Esophagus squamous epithelium (tissue), 5 donors: ENCODE measurements around the gene JAZF1. TPM values are rescaled to one million over a fixed set of nuclear protein-coding genes. Genes with fewer than 3 reads are reported as not detected.

Source experiments
- DNase-seq: peaks from one replicate; lab custom pipeline; 2025; lab: John Stamatoyannopoulos, UW
- H3K27ac ChIP-seq, 4 donors: fragments of 200-600 bp; sonication (generic); one replicate each; pipeline ENCODE4 v1.5.1; 2016 to 2019; ENCODE audit warnings: mild to moderate bottlenecking in 1 of 4
- H3K27me3 ChIP-seq, 4 donors: fragments of 200-600 bp; sonication (generic); 1 replicate in 3 of 4; 2 replicates in 1 of 4; pipeline versions ENCODE4 v1.5.1 to v1.6.0; 2017 to 2021; ENCODE audit warnings: antibody characterized with exemption in 1 of 4
- H3K36me3 ChIP-seq, 3 donors: fragments of 200-600 bp; sonication (generic); one replicate each; pipeline ENCODE4 v1.5.1; 2016 to 2019
- H3K4me1 ChIP-seq, 3 donors: fragments of 200-600 bp; sonication (generic); one replicate each; pipeline ENCODE4 v1.5.1; 2017 to 2019
- H3K4me3 ChIP-seq, 4 donors: fragments of 200-600 bp; sonication (generic); 1 replicate in 3 of 4; 2 replicates in 1 of 4; pipeline ENCODE4 v1.5.1; 2016 to 2019; ENCODE audit warnings: mild to moderate bottlenecking in 2 of 4, moderate library complexity in 1 of 4
- H3K9me3 ChIP-seq, 3 donors: fragments of 200-600 bp; sonication (generic); one replicate each; pipeline ENCODE4 v1.5.1; 2016 to 2019
- POLR2A ChIP-seq, 4 donors: fragments of 450-650 bp; IDR thresholded peaks; one replicate each; pipeline ENCODE4 v1.6.1; 2017; ENCODE audit warnings: antibody characterized with exemption in 4 of 4, mild to moderate bottlenecking in 4 of 4, moderate library complexity in 3 of 4
- WGBS, 2 donors: methylation state at CpG; one replicate each; pipeline ENCODE4 v1.1.5; 2018; 5-methylcytosine and 5-hydroxymethylcytosine counted together
- intact Hi-C: fragments of 100-400 bp; cut with DNase I; formaldehyde crosslinking; loops from one replicate; pipeline ENCODE4 v1.15.0; 2022
- total RNA-seq, 4 donors: library from RNA; depleted of rRNA; stranded (reverse); fragments of >200 nt; gene quantifications; one replicate each; pipeline ENCODE4 v1.1.0, GENCODE V29; 2016
- TF ChIP-seq, protein P1 (sequence below), 6 experiments: fragments of 450-650 bp in 4 of 6; fragments of 200-600 bp in 2 of 6; sonication (generic) in 2 of 6; IDR thresholded peaks; one replicate each; pipeline ENCODE4 v1.5.1; 2016 to 2019; ENCODE audit warnings: antibody characterized with exemption in 6 of 6, mild to moderate bottlenecking in 4 of 6, moderate library complexity in 4 of 6
- donor health status: DM: yes; HTN: yes; CAD: no.

JAZF1 gene
- total RNA-seq, 4 donors from 2014 or later, result 1.3 to 8.6 (median 2.0) TPM

DNA sequence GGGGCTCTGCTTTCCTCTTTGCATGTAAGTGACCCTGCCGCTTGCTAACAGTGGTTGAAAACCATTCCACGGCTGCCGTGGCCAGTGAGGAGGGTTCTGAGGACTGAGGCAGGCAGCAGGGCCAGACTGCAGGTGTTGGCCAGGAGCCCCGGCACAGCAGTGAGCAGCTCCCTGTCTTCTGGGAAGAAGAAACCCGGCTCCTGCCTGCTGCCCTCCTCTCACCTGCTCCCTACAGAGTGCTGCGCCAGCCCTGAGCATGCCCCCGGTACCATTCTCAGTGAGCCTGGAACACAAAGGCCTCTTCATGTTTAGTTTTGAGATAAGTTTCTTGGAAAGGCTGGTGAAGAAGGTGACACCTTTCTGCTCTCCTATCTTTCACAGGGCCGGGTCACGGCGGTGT lies 240.7 kb downstream of the JAZF1 start:
- no peak for DNase-seq
- intact Hi-C loops, result no loop called here
- 91 to 98% methylated on average over 5 to 6 of the region's 10 CpGs for whole genome bisulfite sequencing, 2 donors

DNA sequence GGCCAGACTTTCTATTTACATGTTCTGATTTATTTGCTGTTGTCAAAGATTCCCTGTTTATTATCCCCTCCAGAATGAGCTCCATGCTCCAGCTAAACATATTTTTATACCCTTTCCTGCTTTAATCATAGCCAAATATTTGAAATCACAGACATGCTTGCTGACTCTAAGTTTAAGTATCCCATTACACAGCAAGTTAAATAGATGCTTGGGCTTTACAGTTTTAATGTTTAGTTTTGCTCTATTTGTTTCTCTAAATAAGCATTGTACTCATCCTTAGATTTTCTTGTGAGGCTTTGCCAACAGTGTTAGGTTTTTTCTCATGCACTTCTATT lies 243.9 kb downstream of the JAZF1 start:
- H3K4me1 ChIP-seq, result no peaks in the 10 kb centered on the region
- intact Hi-C loops, result no loop called here
- TF ChIP-seq, protein P1, sequence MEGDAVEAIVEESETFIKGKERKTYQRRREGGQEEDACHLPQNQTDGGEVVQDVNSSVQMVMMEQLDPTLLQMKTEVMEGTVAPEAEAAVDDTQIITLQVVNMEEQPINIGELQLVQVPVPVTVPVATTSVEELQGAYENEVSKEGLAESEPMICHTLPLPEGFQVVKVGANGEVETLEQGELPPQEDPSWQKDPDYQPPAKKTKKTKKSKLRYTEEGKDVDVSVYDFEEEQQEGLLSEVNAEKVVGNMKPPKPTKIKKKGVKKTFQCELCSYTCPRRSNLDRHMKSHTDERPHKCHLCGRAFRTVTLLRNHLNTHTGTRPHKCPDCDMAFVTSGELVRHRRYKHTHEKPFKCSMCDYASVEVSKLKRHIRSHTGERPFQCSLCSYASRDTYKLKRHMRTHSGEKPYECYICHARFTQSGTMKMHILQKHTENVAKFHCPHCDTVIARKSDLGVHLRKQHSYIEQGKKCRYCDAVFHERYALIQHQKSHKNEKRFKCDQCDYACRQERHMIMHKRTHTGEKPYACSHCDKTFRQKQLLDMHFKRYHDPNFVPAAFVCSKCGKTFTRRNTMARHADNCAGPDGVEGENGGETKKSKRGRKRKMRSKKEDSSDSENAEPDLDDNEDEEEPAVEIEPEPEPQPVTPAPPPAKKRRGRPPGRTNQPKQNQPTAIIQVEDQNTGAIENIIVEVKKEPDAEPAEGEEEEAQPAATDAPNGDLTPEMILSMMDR (IDR thresholded peaks at IDR 0.05), result no peak
- no peak for TF ChIP-seq POLR2A (IDR thresholded peaks at IDR 0.05)
- no peak overlapping the region for H3K4me3 ChIP-seq
- no peak overlapping the region for H3K27ac ChIP-seq
- no peaks in the 10 kb centered on the region for H3K36me3 ChIP-seq
- H3K9me3 ChIP-seq, result no peaks in the 10 kb centered on the region
- no peak for DNase-seq
- no peaks in the 10 kb centered on the region for H3K27me3 ChIP-seq

More for the DNA sequence above, 240.7 kb downstream of the JAZF1 start:
- H3K4me3 ChIP-seq, result no peak overlapping the region
- no peaks in the 10 kb centered on the region for H3K36me3 ChIP-seq
- no peaks in the 10 kb centered on the region for H3K4me1 ChIP-seq
- no peak overlapping the region for H3K27ac ChIP-seq
- no peaks in the 10 kb centered on the region for H3K9me3 ChIP-seq
- H3K27me3 ChIP-seq, result no peaks in the 10 kb centered on the region
- TF ChIP-seq, protein P1 (IDR thresholded peaks at IDR 0.05), result no peak
- TF ChIP-seq POLR2A (IDR thresholded peaks at IDR 0.05), result no peak

DNA sequence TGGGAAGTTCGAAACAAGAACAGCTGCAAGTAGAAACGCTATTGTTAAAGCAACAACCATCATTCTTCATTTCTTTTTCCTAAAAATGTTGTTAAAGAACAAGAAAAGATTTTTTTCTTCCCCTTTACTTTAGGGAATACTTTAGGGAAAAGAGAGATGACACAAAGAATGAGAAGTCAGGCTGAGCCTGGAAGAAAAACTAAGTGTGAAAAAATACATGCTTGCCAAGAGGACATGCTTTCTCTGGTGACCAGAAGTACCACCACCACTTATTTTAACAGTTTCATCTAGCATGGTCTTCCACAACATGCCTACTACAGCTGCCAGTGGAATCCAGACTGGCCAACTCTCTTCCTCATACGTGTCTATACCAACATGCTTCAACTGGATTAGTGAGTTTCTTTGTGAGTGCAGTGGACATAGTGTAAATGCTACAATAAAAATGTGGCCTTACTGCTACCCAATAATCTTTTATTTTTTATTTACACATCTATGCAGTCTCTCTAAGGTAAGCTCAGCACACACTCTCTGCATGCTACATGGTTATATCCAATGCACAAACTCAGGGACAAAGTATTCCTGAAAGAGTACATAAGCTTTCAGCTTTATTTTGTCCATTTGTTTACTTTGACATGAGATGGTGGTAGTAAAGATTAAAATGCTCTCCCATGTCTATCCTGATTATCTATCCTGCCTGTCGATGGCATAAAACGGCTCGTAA lies 244.4 kb downstream of the JAZF1 start:
- no peak overlapping the region for H3K4me3 ChIP-seq
- H3K27me3 ChIP-seq, result no peaks in the 10 kb centered on the region
- no peak overlapping the region for H3K27ac ChIP-seq
- intact Hi-C loops, result no loop called here
- no peaks in the 10 kb centered on the region for H3K36me3 ChIP-seq
- no peaks in the 10 kb centered on the region for H3K9me3 ChIP-seq
- DNase-seq, result no peak
- no peaks in the 10 kb centered on the region for H3K4me1 ChIP-seq
- TF ChIP-seq, protein P1 (IDR thresholded peaks at IDR 0.05), result no peak
- TF ChIP-seq POLR2A (IDR thresholded peaks at IDR 0.05), result no peak
- WGBS, 2 donors, result 77 to 83% methylated on average over 6 of the region's 6 CpGs

DNA sequence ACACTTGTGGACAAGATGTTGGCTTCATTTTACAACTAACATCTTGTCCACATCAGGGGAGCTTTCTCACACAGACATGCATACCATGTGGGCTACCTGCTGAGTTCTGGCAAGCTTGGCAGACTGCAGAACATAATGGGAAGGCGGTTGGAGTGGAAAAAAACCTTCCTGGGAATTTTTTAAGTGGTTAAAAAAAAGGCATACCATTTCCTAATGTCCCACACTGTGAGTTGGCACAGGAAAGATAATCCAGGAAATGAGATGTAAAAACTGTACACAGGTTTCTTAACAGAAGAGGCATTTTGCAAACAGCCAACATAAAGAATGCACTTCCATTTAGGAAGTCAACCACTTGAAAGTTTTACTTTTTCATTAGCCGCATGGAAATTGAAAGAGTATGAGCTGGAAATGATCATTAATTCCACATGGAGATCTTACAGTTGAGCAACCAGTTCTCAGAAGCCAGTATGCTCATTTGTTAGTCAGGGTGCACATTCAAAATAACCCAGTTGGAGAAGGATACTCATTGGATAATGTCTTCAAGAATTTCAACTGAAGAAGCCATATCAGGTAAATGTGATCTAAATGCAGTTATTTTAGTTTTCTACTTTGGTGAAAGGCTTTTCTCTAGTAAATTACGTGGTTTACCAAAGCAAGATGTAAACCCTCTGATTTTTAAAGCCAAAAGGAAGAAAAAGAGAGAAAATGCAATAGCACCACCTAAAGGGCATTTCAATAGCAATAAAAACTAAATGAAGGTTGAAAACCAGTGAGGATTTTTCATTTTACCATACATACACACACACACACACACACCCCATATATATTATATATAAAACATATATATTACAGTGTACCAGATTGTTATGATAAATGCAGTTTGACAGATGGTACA lies 246.7 kb downstream of the JAZF1 start:
- Histone ChIP-seq H3K27ac (no peak overlapping the region), H3K4me3 (no peak overlapping the region), H3K9me3 (no peaks in the 10 kb centered on the region), H3K4me1 (no peaks in the 10 kb centered on the region), H3K27me3 (no peaks in the 10 kb centered on the region), H3K36me3 (no peaks in the 10 kb centered on the region)
- TF ChIP-seq, protein P1 (IDR thresholded peaks at IDR 0.05), result peak in 1 of 6 experiments; percentile 31
- TF ChIP-seq POLR2A (IDR thresholded peaks at IDR 0.05), result no peak
- no peak for DNase-seq
- intact Hi-C loops, result no loop called here
- 71 to 79% methylated on average over 3 of the region's 3 CpGs for WGBS, 2 donors

DNA sequence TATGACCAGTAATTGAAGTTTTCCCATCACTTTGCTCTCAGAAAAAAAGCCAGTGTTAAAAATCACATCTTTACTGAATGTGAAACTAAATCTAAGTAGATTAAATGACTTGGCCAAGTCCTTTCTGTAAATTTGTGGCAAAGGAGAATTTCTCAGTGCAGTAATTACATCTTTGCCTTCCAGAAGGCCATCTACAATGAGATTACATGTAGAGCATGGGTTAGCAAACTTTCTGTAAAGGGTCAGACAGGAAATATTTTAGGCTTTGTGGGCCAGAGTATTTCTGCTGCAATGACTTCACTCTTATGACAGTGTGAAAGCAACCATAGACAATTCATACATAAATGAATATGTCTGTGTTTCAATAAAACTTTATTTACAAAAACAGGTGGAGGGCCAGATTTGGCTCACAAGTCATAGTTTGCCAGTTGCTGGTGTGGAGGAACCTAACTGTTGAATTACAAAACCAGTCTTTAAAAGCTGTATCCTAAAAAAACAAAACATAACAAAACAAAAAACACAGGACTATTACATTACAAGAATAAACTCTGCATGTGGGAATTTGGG lies 249.6 kb downstream of the JAZF1 start:
- Histone ChIP-seq H3K27me3 (no peaks in the 10 kb centered on the region), H3K9me3 (no peaks in the 10 kb centered on the region), H3K27ac (no peak overlapping the region), H3K4me1 (no peaks in the 10 kb centered on the region), H3K36me3 (no peaks in the 10 kb centered on the region), H3K4me3 (no peak overlapping the region)
- intact Hi-C loops, result no loop called here
- TF ChIP-seq, protein P1 (IDR thresholded peaks at IDR 0.05), result no peak
- no peak for DNase-seq
